Lung (tissue), 12 donors: Measurements from ENCODE around the gene POLD1. TPM values are rescaled to one million over a fixed set of nuclear protein-coding genes. Genes with fewer than 3 reads are reported as not detected.

Source experiments
- ATAC-seq: fragments of 200-7000 bp; cut with Tn5 transposase; one replicate; pipeline ENCODE4 v1.9.1; 2020; ENCODE audit warnings: moderate number of reproducible peaks; ENCODE audit not compliant: insufficient read depth, low FRiP score
- DNase-seq, 3 donors: peaks; one replicate each; pipeline ENCODE4 v3.0.0-alpha.2; 2013 to 2017
- H3K27ac ChIP-seq, 2 donors: one replicate each; pipeline ENCODE4 v1.5.1; 2013; ENCODE audit warnings: mild to moderate bottlenecking in 2 of 2, moderate library complexity in 2 of 2, control low read depth in 1 of 2, inconsistent platforms in 1 of 2, low read depth in 1 of 2, low read length in 1 of 2
- H3K27me3 ChIP-seq, 3 donors: one replicate each; pipeline ENCODE4 v1.5.1; 2013; ENCODE audit warnings: low read length in 2 of 3; ENCODE audit not compliant: control insufficient read depth in 3 of 3, insufficient read depth in 3 of 3
- H3K36me3 ChIP-seq, 4 donors: one replicate each; pipeline ENCODE4 v1.5.1; 2013; ENCODE audit warnings: low read length in 4 of 4, mild to moderate bottlenecking in 1 of 4, moderate library complexity in 1 of 4; ENCODE audit not compliant: control insufficient read depth in 4 of 4, insufficient read depth in 4 of 4
- H3K4me1 ChIP-seq, 5 donors: one replicate each; pipeline ENCODE4 v1.5.1; 2013; ENCODE audit warnings: low read length in 5 of 5, mild to moderate bottlenecking in 2 of 5, moderate library complexity in 1 of 5; ENCODE audit not compliant: control insufficient read depth in 5 of 5, insufficient read depth in 5 of 5
- H3K4me3 ChIP-seq: one replicate; pipeline ENCODE4 v1.5.1; 2013; ENCODE audit warnings: mild to moderate bottlenecking, control low read depth, moderate library complexity
- H3K9ac ChIP-seq, 2 donors: one replicate each; pipeline ENCODE4 v1.5.1; 2013; ENCODE audit warnings: low read length in 2 of 2, control low read depth in 1 of 2; ENCODE audit not compliant: insufficient read depth in 1 of 2
- H3K9me3 ChIP-seq, 4 donors: one replicate each; pipeline ENCODE4 v1.5.1; 2013; ENCODE audit warnings: low read length in 3 of 4, mild to moderate bottlenecking in 1 of 4, moderate library complexity in 1 of 4; ENCODE audit not compliant: control insufficient read depth in 4 of 4, insufficient read depth in 3 of 4
- CTCF ChIP-seq: IDR thresholded peaks from 2 replicates; pipeline ENCODE4 v1.5.1; 2012; ENCODE audit warnings: mild to moderate bottlenecking; ENCODE audit errors: control extremely low read depth, extremely low read depth
- WGBS, 2 donors: extraction: QIAGEN DNeasy Blood & Tissue Kit; methylation state at CpG; one replicate each; pipeline ENCODE4 v1.1.7; 2013; 5-methylcytosine and 5-hydroxymethylcytosine counted together
- polyA plus RNA-seq, 2 donors: library from polyadenylated mRNA; stranded (reverse); fragments of 200-250 nt; gene quantifications; one replicate each; pipeline ENCODE4 v1.2.1, GENCODE V29; 2013
- total RNA-seq, 2 donors: library from RNA; depleted of rRNA in 1 of 2; stranded (reverse); fragments of >200 nt in 1 of 2; gene quantifications; one replicate each; pipeline ENCODE4 v1.2.1, GENCODE V29; 2014 to 2021
- donor health status: control.
- donor health status: control.
- donor health status: Bipolar disorder and iron deficiency.
- donor health status: healthy.
- donor health status: DM: yes; HTN: yes; CAD: no.

POLD1 gene
- total and polyA plus RNA-seq, 4 donors = 20.2 to 55.1 (median 39.0) TPM

- H3K27ac ChIP-seq = no peak overlapping the region
- H3K27me3 ChIP-seq = peaks cover 0 to 11% (median 0%) of the 10 kb centered on the region in 3 donors
- H3K4me1 ChIP-seq = no peaks in the 10 kb centered on the region
- TF ChIP-seq CTCF = no peak
- 88 to 94% methylated on average over 5 of the region's 5 CpGs for WGBS, 2 donors
- no peak overlapping the region for H3K4me3 ChIP-seq
- no peak for ATAC-seq
- H3K9me3 ChIP-seq = peaks cover 0 to 6% (median 0%) of the 10 kb centered on the region in 4 donors
- no peaks in the 10 kb centered on the region for H3K36me3 ChIP-seq
- no peak overlapping the region for H3K9ac ChIP-seq
- no peak for DNase-seq
Measured at GRCh38 chr19:50447053-50447452, 62.9 kb downstream of the POLD1 start.

- H3K36me3 ChIP-seq = no peaks in the 10 kb centered on the region
- no peak for DNase-seq
- WGBS, 2 donors = 96 to 97% methylated on average over 10 of the region's 10 CpGs
- H3K27me3 ChIP-seq = peaks cover 0 to 13% (median 0%) of the 10 kb centered on the region in 3 donors
- H3K4me3 ChIP-seq = no peak overlapping the region
- no peak for ATAC-seq
- no peaks in the 10 kb centered on the region for H3K4me1 ChIP-seq
- peaks cover 0 to 6% (median 0%) of the 10 kb centered on the region in 4 donors for H3K9me3 ChIP-seq
- TF ChIP-seq CTCF = no peak
- H3K27ac ChIP-seq = no peak overlapping the region
- H3K9ac ChIP-seq = no peak overlapping the region
Measured at GRCh38 chr19:50447750-50448149, 63.6 kb downstream of the POLD1 start.

GRCh38 chr19:50449236-50449899, 65.2 kb downstream of the POLD1 start:
- Histone ChIP-seq H3K9ac (no peak overlapping the region), H3K9me3 (peaks cover 0 to 6% (median 0%) of the 10 kb centered on the region in 4 donors), H3K4me3 (no peak overlapping the region), H3K36me3 (no peaks in the 10 kb centered on the region), H3K27ac (no peak overlapping the region), H3K27me3 (peaks cover 0 to 13% (median 0%) of the 10 kb centered on the region in 3 donors), H3K4me1 (no peaks in the 10 kb centered on the region)
- no peak for TF ChIP-seq CTCF
- no peak for ATAC-seq
- 78 to 82% methylated on average over 14 of the region's 14 CpGs for WGBS, 2 donors
- no peak for DNase-seq
